Keratinocyte (primary cell): ENCODE measurements around the gene CD109. TPM values are rescaled to one million over a fixed set of nuclear protein-coding genes. Genes with fewer than 3 reads are reported as not detected.

Source experiments
- DNase-seq: peaks from one replicate; pipeline ENCODE4 v3.0.0-alpha.2; 2011; ENCODE audit warnings: low read depth, missing footprints, low spot score
- FAIRE-seq: peaks from 2 replicates; lab custom pipeline; 2011; peaks lifted over from hg19 to GRCh38; lab: Jason Lieb, UNC
- H2AFZ ChIP-seq: 2 replicates; pipeline ENCODE4 v1.6.0; 2012; ENCODE audit warnings: low read length, control low read depth, inconsistent platforms; ENCODE audit not compliant: control insufficient read depth
- H3K27ac ChIP-seq: 2 replicates; pipeline ENCODE4 v1.5.1; 2011; ENCODE audit warnings: low read length; ENCODE audit not compliant: control insufficient read depth, insufficient read depth
- H3K27me3 ChIP-seq: 3 replicates; pipeline ENCODE4 v1.6.0; 2011; ENCODE audit warnings: low read length; ENCODE audit not compliant: control insufficient read depth, insufficient read depth; ENCODE audit errors: extremely low read depth
- H3K36me3 ChIP-seq, 2 experiments: 2 replicates in 1 of 2; 3 replicates in 1 of 2; pipeline ENCODE4 v1.5.1; 2011; ENCODE audit warnings: low read length in 2 of 2, mild to moderate bottlenecking in 1 of 2; ENCODE audit not compliant: control insufficient read depth in 2 of 2, insufficient read depth in 2 of 2; ENCODE audit errors: extremely low read depth in 1 of 2
- H3K4me1 ChIP-seq: 3 replicates; pipeline ENCODE4 v1.5.1; 2011; ENCODE audit warnings: low read length; ENCODE audit not compliant: control insufficient read depth, insufficient read depth; ENCODE audit errors: extremely low read depth
- H3K4me2 ChIP-seq: 3 replicates; pipeline ENCODE4 v1.6.0; 2011; ENCODE audit warnings: low read depth, low read length; ENCODE audit not compliant: control insufficient read depth, insufficient read depth; ENCODE audit errors: extremely low read depth
- H3K4me3 ChIP-seq, 3 experiments: fragments of 200-600 bp in 1 of 3; sonication (generic) in 1 of 3; 2 replicates in 2 of 3; 3 replicates in 1 of 3; pipeline ENCODE4 v1.5.1; 2011 to 2016; ENCODE audit warnings: low read length in 3 of 3, mild to moderate bottlenecking in 3 of 3, control low read depth in 2 of 3, inconsistent platforms in 1 of 3, low read depth in 1 of 3, mixed read lengths in 1 of 3, mixed run types in 1 of 3, moderate library complexity in 1 of 3; ENCODE audit not compliant: control insufficient read depth in 2 of 3, insufficient read depth in 2 of 3; ENCODE audit errors: extremely low read depth in 1 of 3
- H3K79me2 ChIP-seq: 2 replicates; pipeline ENCODE4 v1.6.0; 2012; ENCODE audit warnings: low read length; ENCODE audit not compliant: control insufficient read depth, insufficient read depth
- H3K9ac ChIP-seq: 3 replicates; pipeline ENCODE4 v1.6.0; 2011; ENCODE audit warnings: low read length; ENCODE audit not compliant: control insufficient read depth, insufficient read depth; ENCODE audit errors: extremely low read depth
- H3K9me1 ChIP-seq: 3 replicates; pipeline ENCODE4 v1.6.0; 2011; ENCODE audit warnings: low read length; ENCODE audit not compliant: control insufficient read depth, insufficient read depth; ENCODE audit errors: extremely low read depth
- H3K9me3 ChIP-seq: 2 replicates; pipeline ENCODE4 v1.5.1; 2012; ENCODE audit warnings: low read depth, low read length; ENCODE audit not compliant: control insufficient read depth
- H4K20me1 ChIP-seq: 3 replicates; pipeline ENCODE4 v1.6.0; 2011; ENCODE audit warnings: low read length; ENCODE audit not compliant: control insufficient read depth, insufficient read depth; ENCODE audit errors: extremely low read depth
- EZH2 ChIP-seq: IDR thresholded peaks from one replicate; pipeline ENCODE4 v1.6.1; 2012; ENCODE audit warnings: inconsistent platforms, mild to moderate bottlenecking, low read length, moderate library complexity
- dilution Hi-C: fragments of 300-500 bp; cut with MboI; formaldehyde crosslinking; loops from one replicate; pipeline ENCODE4 v1.7.0; 2020; ENCODE audit warnings: low sequenced_read_pairs; ENCODE audit not compliant: extremely low pct_ligation_motif_present
- polyA plus RNA-seq, 5 experiments: library from polyadenylated mRNA; depleted of rRNA in 3 of 5; stranded (reverse) in 3 of 5; stranded (forward) in 1 of 5; unstranded in 1 of 5; fragments of >200 nt; gene quantifications; 1 replicate in 1 of 5; 2 replicates in 3 of 5; 3 replicates in 1 of 5; pipeline versions ENCODE4 v1.2.1 to v1.2.3, GENCODE V29; 2011 to 2012; ENCODE audit warnings: missing spikeins in 2 of 5, low read depth in 1 of 5, low replicate concordance in 1 of 5
- TF ChIP-seq, protein P1 (sequence below), 3 experiments: IDR thresholded peaks in 1 of 3; conservative IDR thresholded peaks in 1 of 3; optimal IDR thresholded peaks in 1 of 3; 2 replicates in 2 of 3; 3 replicates in 1 of 3; pipeline versions ENCODE3 to v1.5.1; 2011; ENCODE audit warnings: low read length in 3 of 3, mild to moderate bottlenecking in 3 of 3, moderate library complexity in 2 of 3, control low read depth in 1 of 3, inconsistent platforms in 1 of 3; ENCODE audit not compliant: insufficient read depth in 2 of 3; ENCODE audit errors: extremely low read depth in 1 of 3

Gene CD109
- polyA plus RNA-seq, 1 donor (not counting 4 experiments of a cell fraction or from before 2014, with no cell fraction given), result 58.2 TPM

DNA sequence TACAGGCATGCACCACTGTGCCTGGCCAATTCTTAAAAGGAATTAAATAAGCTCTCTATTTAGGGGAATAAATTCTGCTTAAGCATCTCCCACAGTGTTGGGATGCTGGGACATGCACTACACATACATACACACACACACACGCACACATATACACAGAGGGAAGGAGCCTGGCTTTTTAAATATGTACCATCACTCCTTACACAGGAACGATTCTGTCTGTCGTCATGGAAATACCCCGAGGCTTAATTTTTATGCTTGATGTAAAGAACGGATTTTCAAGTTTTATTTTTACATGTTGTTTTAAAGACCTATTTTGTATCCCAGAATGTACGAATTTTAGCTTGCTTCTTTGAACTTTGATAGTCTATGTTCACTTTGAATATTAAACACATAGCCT is 95.3 kb downstream of the CD109 start:
- Histone ChIP-seq H3K9ac (no peak overlapping the region), H3K27me3 (no peaks in the 10 kb centered on the region), H3K36me3 (peaks cover 11 to 20% of the 10 kb centered on the region in 2 experiments), H3K27ac (no peak overlapping the region), H3K9me1 (no peaks in the 10 kb centered on the region), H3K9me3 (no peaks in the 10 kb centered on the region), H3K79me2 (no peaks in the 10 kb centered on the region), H4K20me1 (no peaks in the 10 kb centered on the region), H2AFZ (no peak overlapping the region), H3K4me2 (no peak overlapping the region), H3K4me3 (no peak overlapping the region), H3K4me1 (peaks cover 7% of the 10 kb centered on the region)
- no peak for DNase-seq
- dilution Hi-C loops, result no loop called here
- no peak for TF ChIP-seq EZH2
- TF ChIP-seq, protein P1, sequence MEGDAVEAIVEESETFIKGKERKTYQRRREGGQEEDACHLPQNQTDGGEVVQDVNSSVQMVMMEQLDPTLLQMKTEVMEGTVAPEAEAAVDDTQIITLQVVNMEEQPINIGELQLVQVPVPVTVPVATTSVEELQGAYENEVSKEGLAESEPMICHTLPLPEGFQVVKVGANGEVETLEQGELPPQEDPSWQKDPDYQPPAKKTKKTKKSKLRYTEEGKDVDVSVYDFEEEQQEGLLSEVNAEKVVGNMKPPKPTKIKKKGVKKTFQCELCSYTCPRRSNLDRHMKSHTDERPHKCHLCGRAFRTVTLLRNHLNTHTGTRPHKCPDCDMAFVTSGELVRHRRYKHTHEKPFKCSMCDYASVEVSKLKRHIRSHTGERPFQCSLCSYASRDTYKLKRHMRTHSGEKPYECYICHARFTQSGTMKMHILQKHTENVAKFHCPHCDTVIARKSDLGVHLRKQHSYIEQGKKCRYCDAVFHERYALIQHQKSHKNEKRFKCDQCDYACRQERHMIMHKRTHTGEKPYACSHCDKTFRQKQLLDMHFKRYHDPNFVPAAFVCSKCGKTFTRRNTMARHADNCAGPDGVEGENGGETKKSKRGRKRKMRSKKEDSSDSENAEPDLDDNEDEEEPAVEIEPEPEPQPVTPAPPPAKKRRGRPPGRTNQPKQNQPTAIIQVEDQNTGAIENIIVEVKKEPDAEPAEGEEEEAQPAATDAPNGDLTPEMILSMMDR (optimal IDR thresholded peaks at IDR 0.05 in 1 of 3, IDR thresholded peaks at IDR 0.05 in 1 of 3, conservative IDR thresholded peaks at IDR 0.05 in 1 of 3; ENCODE audit: extremely low read depth in 1 of 3, insufficient read depth in 2 of 3, low read length in 3 of 3), result no peak
- FAIRE-seq, result peak; percentile 17

GRCh38 chr6:73792738-73793137 is 96.7 kb downstream of the CD109 start:
- Histone ChIP-seq H4K20me1 (no peaks in the 10 kb centered on the region), H3K9me3 (no peaks in the 10 kb centered on the region), H3K27me3 (no peaks in the 10 kb centered on the region), H3K9ac (no peak overlapping the region), H3K36me3 (peaks cover 8 to 20% of the 10 kb centered on the region in 2 experiments), H3K4me2 (no peak overlapping the region), H3K27ac (no peak overlapping the region), H3K4me1 (peaks cover 7% of the 10 kb centered on the region), H2AFZ (no peak overlapping the region), H3K9me1 (no peaks in the 10 kb centered on the region), H3K4me3 (no peak overlapping the region), H3K79me2 (no peaks in the 10 kb centered on the region)
- FAIRE-seq (no peak), DNase-seq (no peak)
- dilution Hi-C loops, result no loop called here
- no peak for TF ChIP-seq EZH2
- TF ChIP-seq, protein P1 (optimal IDR thresholded peaks at IDR 0.05 in 1 of 3, IDR thresholded peaks at IDR 0.05 in 1 of 3, conservative IDR thresholded peaks at IDR 0.05 in 1 of 3; ENCODE audit: extremely low read depth in 1 of 3, insufficient read depth in 2 of 3, low read length in 3 of 3), result no peak
